Stimulated activated CD4-positive, alpha-beta T cell treated with anti-CD3 and anti-CD28 coated beads, Interleukin-2, amount 100 ng/mL, for 24 hours (primary cell): ENCODE measurements around the gene RELB.

Experiments
- DNase-seq, 2 donors: peaks; one replicate each; pipeline ENCODE4 v3.0.0-alpha.2; 2020

RELB gene

DNA sequence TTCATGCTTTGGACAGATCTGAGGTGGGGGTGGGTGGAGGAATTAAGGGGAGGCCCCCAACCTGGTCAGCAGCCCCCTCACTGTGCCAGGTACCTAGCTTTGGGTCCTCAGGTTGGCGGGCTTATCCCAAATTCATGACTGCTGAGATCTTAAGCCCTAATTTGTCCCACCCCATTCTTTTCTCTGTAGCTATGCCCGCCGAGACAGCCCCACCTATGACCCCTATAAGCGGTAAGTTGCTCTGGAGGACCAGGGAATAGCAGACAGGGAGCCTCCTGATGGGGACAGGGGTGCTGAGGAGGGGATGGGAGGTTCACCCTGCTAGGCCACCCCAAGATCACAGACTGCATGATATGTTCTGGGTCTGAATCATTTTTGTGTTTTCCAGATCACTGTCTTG lies 60.7 kb downstream of the RELB start:
- no peak for DNase-seq

DNA sequence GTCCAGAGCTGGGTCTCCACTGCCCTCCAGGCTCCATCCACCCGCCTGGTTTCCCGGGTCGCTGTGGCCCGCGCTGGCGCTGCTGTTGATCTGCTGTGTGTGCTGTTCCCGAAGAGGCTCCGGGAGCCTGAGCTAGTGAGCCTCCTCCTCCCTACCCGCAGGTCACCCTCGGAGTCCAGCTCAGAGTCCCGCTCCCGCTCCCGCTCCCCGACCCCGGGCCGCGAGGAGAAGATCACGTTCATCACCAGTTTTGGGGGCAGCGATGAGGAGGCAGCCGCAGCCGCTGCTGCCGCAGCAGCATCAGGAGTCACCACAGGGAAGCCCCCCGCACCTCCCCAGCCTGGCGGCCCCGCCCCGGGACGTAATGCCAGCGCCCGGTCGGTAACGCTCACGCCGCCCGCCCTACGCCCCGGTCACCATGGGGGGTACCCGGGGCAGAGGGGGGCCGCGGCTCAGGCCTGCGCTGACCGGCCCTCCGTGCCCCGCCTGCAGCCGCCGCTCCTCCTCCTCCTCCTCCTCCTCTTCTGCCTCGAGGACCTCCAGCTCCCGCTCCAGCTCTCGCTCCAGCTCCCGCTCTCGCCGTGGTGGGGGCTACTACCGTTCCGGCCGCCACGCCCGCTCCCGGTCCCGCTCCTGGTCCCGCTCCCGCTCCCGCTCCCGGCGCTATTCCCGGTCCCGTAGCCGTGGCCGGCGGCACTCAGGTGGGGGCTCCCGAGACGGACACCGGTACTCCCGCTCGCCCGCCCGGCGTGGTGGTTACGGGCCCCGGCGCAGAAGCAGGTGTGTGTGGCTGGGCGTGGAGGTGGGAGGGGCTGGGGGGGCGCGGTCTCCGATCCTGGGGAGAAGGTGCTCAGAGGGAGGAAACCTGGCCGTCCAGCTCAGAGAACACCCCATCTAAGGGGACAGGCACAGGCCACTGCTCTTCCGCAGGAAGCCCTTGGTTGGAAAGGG lies 62.9 kb downstream of the RELB start:
- DNase-seq = no peak

GRCh38 chr19:45066921-45067661 lies 65.8 kb downstream of the RELB start:
- no peak for DNase-seq

GRCh38 chr19:45068041-45068440 lies 66.8 kb downstream of the RELB start:
- DNase-seq = no peak

DNA sequence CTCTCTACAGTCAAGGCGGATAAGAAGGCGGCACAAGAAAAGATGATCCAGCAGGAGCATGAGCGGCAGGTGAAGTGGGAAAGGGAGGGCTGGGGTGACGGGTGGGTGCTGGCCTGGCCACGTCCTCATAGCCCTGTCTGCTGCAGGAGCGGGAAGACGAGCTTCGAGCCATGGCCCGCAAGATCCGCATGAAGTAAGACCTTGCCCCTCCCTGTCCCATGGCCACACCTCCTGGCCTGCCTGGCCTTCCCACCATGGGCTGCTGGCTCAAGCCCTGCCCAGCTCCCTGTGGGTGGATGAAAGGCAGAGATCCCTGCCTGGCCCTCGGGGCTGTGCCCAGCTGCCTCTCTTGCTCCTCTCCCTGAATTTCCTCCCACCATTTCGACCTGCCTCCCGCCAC lies 67.8 kb downstream of the RELB start:
- no peak for DNase-seq

DNA sequence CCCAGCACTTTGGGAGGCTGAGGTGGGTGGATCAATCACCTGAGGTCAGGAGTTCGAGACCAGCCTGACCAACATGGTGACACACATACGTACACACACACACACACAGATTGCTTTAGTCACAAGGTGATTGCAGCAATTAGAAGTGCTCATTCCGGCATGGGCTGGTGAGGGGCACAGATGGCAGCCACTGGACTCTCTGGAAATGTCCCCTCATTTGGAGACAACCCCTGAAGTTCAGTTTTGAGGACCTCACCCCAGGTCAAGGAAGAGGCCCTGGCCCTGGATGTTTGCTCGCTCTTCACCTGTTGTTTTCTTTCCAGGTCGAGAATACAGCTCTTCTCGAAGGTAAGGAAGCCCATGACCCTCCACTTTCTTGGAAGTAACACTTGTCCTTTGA lies 69.0 kb downstream of the RELB start:
- no peak for DNase-seq

DNA sequence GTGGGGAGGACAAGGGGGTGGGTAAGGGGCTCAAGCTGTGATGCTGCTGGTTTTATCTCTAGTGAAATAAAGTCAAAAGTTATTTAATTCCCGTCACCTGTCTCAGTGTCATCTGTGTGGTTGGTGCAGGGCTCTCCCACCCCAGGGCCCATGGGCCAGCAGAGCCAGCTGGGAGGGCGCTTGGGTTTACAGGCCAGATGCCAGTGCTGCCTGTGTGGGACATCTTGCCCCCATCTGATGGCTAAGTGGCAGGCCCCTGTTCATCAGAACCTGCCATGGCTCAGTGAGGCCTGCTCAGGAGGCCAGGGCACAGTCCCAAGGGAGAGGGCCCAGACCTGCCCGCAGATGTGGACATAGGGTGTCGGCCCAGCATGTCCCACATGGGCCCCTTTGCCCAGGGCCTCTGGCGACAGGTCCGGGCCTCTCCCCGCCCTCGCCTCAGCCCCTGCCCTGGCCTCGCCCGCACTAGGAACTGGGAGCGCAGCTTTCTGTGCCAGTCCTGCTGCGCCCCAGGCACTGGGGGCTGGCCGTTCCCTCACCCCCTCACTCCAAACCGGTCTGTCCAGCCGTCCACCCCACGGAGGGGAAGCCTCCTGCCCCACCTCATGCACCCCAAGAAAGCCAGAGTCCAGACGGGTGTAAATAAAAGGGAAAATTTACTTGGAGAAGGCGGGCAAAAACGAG lies 69.7 kb downstream of the RELB start:
- no peak for DNase-seq

- no peak for DNase-seq
Observed at GRCh38 chr19:45071545-45071938, 70.3 kb downstream of the RELB start.

DNA sequence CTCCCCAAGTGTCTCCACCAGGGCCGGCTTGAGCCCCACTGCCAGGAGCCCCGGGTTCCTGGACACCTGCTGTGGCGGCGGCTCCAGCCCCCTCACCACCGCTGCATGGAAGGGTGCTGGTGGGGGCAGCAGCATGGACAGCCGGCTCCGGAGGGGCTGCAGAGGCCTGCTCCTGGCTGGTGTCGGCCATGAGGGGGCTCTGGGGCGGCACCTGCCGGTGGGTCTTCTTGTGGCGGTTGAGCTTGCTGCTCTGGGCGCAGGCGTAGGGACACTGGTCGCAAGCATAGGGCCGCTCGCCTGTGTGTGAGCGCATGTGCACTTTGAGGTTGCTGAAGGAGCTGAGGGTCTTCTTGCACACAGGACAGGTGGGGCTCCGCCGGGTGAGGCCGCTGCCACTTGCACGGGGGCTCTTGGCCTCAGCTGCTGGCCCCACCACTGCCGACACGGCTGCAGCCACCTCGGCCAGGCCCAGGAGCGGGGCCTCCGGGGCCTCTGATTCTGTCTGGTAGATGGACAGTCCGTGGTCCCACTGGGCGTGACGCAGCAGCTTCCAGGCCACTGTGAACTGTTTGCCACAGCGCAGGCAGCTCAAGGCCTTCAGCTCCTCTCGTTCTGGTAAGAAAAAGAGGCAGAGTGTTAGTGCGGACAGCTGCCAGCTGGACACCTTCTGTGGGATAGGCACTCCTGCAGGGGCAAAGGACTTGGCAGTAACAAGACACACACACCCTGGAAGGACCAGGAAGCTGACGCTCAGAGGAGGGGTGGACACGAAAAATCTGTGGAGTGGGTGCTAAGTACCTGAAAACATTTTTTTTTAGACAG lies 70.9 kb downstream of the RELB start:
- DNase-seq = no peak

GRCh38 chr19:45074744-45075300 lies 73.6 kb downstream of the RELB start:
- no peak for DNase-seq

GRCh38 chr19:45075301-45076028 lies 74.2 kb downstream of the RELB start:
- peak in 1 of 2 donors; percentile 54 for DNase-seq

GRCh38 chr19:45076029-45076850 lies 75.0 kb downstream of the RELB start, which contains the start of gene ZNF296:
ZNF296 (minus strand) TSS chr19:45076478; CDS start chr19:45076373, 105 bp downstream.
- peak; percentile 82 to 89 for DNase-seq

- no peak for DNase-seq
Observed at GRCh38 chr19:45076851-45077730, 75.8 kb downstream of the RELB start.

DNA sequence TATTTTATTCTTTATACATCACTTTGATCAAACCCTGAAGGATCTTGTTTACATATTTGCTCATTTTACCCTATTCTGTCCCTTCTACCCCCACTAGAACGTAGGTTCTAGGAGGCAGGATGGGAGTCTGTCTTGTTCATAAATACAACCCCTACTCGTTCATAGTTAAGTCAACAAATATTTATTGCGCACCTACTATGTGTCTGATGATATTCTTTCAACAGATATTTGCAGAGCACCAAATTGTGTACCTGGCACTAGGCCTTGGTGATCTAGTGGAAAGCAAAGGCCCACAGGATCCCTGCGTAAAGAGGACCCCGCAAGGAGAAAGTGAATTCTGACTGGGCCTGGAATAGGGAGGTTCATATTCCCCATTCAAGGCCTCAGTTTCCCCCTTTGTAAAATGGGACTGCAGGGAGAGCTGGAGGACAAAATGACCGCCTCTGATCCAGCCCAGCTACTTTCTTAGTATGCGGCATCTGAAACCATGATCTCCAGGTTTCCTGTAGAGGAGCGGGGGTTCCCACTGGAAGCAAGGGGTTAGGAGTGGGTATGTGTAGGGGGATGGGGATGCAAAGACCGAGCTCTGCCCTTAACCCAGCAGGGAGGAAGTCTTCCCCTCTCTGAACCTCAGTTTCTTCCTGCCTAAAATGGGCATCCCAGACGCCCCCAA lies 77.3 kb downstream of the RELB start:
- DNase-seq = no peak

DNA sequence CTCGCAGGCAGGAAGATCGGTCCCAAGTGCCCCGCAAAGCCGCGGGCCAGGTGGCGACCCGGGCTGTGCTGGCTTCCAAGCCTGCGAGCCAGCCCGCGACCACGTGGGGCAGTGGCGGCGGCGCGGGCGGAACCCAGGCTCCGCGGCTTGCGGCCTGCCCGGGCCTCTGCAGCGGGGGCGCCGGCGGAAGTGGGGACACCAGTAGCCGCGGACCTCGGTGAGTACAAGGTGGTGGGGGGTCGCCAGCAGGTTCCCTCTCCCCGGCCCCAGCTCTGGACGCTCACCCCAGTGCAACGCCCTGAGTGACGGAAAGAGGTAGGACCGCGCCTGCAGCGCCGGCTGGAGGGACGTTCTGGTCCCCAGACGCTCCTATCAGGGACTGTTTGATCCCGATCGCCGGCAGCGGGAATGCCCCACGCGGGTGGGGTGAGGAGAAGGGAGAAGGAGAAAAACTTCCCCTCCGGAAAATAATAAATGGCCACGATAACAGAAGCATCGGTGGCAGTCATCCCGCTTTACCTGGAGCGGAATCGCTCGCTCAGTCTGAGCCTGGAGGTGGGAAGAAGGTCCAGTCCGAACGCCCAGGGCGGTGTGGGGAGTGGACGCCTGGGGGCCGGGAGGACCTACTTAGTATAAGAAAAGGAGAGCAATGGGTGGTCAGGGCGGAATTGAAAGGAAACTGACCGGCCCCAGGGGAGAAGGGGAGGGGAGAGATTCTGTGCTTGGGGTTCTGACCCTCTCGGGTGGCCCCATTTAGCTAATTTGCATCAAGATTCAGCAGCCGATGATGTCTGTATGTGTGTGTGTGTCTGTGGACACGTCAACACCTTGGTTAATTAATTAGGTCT lies 78.0 kb downstream of the RELB start, which contains the start of gene GEMIN7:
GEMIN7 (plus strand) TSS at position 198 of the 848 bp plus-strand sequence. CDS start 10,855 bp downstream, outside the sequence.
- peak; percentile 85 to 88 for DNase-seq

- no peak for DNase-seq
Observed at GRCh38 chr19:45079911-45080370, 78.7 kb downstream of the RELB start.

DNA sequence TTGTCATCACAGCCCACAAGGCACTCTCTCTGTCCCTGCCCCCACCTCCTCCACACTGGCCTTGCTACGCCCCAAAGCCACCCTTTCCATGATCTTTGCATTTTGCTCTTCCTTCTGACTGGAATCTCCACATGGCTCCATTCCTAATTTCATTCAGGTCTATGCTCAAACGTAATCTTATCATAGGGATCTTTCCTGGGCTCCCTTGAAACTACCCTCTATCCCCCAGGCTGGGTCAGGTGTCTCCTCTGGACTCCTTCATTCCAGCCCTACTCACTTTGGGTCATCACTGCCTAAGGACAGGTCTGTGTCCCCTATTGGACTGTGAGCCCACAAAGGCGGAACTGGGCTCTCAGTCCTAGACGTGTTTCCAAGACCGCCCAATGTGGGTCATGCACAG lies 80.9 kb downstream of the RELB start:
- no peak for DNase-seq
